HL-60 (cell line): Measurements from ENCODE around the gene FMO1.

Experiments
- CTCF ChIP-seq: IDR thresholded peaks from one replicate; pipeline ENCODE4 v1.5.1; 2011; ENCODE audit warnings: low read length, control low read depth, inconsistent platforms; ENCODE audit not compliant: insufficient read depth
- GABPA ChIP-seq: IDR thresholded peaks from 2 replicates; pipeline ENCODE4 v1.6.1; 2012; ENCODE audit warnings: low read depth
- POLR2AphosphoS5 ChIP-seq: IDR thresholded peaks from 2 replicates; pipeline ENCODE4 v1.6.1; 2012; ENCODE audit warnings: low read depth

DNA sequence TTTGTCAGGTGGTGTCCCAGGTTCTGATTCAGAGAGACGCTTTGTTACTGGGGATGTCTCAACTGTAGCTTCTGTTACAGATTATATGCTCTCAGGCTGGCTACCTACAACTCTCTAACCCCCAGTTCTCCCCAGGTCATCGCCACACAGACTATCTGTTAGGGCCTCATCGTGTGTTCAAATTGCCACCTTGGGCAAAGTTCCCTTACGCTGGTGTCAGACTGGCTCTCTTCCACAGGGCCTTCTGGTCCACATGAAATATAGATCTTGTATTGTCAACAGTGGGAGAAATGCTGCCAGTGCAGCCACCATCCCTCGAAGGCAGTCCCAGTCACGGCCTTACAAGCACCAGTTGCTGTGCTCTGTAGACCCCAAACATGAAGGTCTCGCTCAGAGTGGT, 81.0 kb downstream of the FMO1 start:
- TF ChIP-seq CTCF = no peak
- no peak for TF ChIP-seq GABPA
- TF ChIP-seq POLR2AphosphoS5 = no peak
